GM18520 (cell line): ENCODE data around the gene ARHGEF3.
A peak's percentile ranks its signal among the peaks of the same experiment; 100 is the strongest.

ENCODE experiments used
- ATAC-seq: cut with Tn5 transposase; IDR thresholded peaks from one replicate; pipeline ENCODE4 v1.9.1; 2021; ENCODE audit not compliant: unreplicated experiment

The ARHGEF3 gene, protein sequence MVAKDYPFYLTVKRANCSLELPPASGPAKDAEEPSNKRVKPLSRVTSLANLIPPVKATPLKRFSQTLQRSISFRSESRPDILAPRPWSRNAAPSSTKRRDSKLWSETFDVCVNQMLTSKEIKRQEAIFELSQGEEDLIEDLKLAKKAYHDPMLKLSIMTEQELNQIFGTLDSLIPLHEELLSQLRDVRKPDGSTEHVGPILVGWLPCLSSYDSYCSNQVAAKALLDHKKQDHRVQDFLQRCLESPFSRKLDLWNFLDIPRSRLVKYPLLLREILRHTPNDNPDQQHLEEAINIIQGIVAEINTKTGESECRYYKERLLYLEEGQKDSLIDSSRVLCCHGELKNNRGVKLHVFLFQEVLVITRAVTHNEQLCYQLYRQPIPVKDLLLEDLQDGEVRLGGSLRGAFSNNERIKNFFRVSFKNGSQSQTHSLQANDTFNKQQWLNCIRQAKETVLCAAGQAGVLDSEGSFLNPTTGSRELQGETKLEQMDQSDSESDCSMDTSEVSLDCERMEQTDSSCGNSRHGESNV

DNA sequence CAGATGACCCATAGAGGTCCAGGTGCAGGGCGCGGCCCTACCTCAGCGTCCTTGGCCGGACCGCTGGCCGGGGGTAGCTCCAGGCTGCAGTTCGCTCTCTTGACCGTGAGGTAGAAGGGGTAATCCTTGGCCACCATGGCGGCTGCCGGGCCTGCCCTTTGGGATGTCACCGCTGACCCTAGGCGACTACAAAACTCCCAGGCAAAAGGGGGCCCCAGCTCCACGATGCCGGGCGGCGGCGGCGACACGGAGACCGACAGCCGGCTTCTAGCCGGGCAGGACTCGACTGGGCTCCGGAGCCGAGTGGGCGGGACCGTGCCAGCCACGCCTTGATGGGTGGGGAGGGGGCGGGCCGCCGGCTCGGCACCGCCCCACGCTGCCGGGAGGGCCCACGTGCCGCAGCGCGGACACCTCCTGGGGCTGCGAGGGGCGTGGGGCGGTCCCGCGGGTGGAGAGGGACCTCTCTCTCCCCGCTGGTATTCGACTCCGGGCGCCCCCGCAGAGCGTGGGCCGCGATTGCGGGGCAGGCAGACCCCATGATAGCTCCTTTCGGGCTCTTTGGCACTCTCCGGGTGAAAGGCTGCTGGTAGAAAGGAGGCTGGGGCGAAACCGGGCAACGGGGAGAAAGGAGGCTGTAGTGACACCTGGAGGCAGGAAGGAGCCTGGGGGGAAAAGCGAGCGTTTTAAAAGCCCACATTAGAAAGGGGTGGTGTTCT lies at the start of gene ARHGEF3:
TSS of gene ARHGEF3 (minus strand) at position 288 of the 716 bp plus-strand sequence. CDS start at position 137, 151 bp downstream.
- peak; percentile 65 for ATAC-seq

DNA sequence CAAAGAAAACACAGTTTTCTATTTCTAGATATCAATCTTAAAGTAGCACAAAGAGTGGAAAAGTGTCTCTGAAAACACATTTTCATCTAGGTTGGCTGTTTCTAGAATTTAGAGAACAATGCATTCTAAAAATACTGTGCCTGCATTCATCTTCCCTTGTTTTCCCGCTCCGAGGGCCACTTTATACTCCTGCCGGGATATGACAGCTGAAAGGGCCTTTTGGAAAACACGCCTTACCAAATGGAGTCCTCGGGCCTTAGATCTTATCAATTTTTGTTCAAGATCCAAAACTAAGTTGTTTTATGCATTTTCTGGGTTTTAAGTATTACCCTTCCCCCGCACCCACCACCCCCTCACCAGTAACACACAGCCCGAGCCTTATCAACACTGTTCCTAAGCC lies 47.9 kb upstream of the ARHGEF3 start:
- no peak for ATAC-seq

DNA sequence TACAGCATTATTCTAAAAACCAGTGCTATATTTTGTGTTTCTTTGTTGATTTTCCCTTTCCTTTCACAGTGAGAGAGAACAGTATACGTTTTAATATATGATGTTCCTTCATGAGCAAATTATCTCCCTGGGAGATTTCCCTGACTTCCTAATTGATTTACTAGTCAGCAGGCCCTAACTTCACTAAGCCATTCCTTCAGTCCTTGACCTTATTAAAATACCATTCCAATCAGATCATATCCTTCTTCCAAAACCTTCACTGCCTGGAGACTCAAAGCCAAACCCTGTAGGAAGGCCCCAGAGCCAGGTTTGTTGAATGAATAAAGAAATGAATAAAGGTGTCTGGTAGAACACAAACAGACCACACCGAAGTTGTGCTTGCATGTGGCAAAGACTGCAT lies 43.8 kb upstream of the ARHGEF3 start:
- ATAC-seq: no peak

DNA sequence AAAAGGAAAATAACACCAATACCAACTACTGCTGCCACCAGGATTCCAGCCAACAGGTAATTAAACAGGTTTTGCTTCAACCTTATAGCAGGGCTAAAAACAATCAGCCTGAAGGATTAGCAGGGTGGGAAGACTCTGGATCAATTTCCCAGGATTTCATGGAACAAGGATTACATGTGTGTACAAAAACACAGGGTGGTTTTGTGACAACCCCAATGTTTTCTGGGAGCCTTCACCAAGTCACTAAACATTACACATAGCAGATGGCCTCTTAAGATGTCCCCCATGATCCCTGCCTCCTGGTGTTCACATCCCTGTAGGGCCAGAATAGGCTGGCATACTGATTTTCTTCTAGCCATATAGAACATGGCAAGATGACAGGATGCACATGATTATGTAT lies 42.8 kb upstream of the ARHGEF3 start:
- ATAC-seq: no peak

DNA sequence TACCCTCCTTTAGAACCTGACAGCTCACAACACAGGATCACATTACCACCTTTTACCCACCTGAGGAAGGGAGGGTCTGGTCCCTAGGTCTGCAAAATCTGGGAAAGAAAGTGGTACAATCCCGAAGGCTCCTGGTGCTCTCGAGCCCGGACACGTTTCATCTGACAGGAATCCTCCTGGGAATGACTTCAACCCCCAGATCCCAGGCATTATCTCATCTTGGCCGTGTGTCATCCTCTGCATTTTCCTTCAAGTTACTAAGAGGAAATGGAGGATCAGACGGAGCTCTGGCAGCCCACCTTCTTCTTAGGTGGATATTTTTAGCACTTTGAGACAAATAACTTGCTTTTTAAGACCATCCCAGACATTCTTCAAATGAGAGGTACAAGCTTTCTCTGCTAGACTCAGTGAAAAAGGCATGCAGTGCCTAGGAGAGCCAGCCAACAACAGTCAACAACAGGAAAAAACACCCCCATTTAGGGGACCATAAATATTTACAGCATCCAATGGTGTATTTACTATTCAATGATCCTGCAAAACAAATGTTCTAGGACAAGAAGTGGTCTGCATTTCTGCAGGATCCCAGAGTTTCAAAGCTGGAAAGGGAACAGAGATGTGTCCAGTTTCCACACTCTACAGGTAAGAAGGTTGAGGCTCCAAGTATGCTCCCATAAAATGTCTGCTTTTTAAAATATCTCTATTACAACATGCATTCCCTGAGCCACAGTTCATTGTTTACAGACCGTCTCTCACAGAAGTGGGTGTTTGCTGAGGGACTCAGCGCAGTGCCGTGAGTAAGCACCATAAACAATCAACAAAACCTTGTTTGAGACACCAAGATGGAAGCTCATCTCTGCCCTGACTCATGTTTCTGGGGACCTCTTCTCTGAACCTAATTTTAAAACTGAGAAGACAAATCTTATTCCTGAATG lies 38.3 kb upstream of the ARHGEF3 start:
- ATAC-seq: no peak

DNA sequence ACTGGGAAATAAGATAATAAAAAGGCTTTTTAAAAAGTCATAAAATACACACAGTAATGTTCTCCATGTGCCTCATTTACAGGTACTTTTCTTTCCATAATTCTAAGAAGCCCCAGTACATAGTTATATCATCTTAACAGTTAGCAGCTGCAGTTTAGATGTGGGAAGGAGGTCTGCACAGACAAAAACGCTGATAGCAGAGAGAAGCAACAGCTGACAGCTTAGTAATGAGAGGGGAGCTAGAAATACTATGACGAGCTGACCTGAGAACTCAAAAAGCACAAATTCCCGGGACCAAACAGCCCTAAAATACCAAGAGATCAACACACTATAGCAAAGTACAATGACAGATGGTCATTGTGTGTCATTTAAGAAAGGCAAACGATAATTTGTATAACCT lies 36.7 kb upstream of the ARHGEF3 start:
- ATAC-seq: no peak

DNA sequence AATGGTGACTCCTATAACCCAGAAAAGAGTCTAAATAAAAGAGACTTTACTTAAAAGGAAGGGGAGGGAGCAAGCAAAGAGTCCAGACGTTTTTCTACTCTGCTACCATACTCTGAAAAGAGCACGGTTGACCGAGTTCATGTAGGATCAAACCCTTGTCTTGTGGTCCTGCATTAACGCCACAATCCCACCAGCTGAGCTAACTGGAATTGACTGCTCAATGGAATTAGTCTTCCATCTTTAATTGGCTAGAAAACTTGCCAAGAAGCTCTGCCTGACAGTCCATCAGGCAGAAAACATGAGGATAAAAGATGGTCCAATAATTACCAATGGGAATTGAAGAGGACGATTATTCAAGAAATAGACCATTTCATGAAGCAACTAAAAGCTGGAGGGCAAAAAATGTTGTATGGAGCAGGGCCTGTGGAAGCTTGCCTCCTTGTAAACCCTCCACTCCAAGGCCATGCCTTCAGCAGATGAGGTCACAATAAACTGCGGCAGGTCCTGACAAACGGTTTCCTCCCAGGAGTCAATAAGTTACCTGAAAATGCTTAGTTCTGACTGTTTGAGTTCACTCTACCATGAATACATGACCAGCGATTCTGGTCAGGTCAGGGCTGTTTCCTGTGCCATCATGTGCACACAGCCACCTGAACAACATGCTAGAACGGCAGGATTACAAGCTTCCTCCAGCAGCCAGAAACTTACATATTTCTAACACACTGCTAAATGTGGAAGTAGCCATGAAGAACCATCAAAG lies 35.6 kb upstream of the ARHGEF3 start:
- ATAC-seq: no peak

DNA sequence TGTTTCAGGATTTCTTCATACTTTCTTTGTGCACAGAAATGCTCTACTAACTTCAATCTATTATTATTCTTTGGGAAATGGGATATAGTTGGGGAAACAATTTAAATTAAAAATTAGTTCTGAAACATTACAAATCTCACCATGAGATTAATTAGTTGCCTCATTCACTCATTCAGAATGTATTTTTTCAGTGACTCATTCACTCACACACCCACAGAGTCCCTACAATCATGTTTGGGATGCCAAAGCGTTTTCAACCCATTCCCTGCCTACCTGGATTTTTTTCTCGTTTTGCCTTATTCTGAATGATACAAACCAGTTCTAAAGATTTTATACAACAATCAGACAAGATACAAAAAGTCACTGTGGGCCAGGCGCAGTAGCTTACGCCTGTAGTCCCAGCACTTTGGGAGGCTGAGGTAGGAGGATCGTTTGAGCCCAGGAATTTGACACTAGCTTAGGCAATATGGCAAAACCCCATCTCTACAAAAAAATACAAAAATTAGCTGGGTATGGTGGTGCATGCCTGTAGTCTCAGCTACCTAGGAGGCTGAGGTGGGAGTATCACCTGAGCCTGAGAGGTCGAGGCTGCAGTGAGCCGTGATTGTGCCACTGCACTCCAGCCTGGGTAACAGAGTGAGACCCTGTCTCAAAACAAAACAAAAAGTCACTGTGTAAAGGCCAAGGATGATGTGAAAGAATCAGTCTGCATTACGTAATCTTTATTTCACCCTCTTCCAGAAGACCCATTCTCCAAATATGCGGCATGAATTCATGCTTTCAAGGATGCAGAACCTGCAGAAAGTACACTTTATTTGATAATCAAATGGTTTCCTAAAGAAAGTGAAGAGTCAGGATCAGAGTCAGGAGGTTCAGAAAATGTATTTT lies 34.8 kb upstream of the ARHGEF3 start:
- ATAC-seq: no peak

DNA sequence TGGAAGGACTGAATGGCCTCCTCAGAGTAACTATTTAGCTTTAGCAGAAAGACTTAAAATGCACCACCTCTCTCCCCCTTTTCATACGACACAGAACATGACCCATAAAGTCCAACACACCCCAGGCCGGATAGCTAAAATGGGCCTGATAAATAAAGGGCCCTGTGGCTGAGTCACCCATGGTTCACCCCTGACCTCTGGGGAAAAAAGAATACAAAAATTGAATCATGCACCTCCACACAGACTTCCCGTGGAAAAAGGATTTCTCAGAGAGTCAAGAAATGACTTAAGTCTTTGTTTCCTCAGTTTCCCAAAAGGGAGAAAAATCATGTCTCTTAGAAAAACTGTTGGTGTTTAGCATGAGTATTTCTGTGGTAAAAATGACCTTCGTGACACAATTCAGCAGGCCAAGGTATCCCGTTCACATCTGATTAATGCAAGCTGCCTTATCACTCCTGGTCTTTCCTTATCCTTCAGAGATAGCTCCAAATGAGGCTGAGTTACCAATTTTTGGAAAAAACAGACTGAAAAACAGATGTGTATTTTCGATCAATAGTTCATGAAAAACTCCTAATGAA lies 34.0 kb upstream of the ARHGEF3 start:
- ATAC-seq: no peak

DNA sequence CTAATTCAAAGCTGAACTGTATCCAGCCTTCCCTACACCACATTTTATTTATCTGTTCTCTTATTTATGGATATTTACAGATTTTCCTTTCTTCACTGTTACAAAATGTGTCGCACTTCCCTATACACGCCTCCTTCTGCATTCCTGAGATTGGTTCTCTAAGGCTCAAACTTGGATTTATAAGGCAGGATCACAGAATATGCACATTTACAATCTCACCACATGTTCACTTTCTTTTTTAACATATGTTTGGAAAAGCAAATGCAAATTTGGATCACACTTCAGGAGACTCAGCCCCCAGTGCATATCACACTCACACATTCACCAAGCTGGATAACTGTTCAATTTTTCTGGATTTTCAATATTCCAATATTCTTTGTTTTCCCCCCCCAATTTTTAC lies 31.8 kb upstream of the ARHGEF3 start:
- no peak for ATAC-seq

DNA sequence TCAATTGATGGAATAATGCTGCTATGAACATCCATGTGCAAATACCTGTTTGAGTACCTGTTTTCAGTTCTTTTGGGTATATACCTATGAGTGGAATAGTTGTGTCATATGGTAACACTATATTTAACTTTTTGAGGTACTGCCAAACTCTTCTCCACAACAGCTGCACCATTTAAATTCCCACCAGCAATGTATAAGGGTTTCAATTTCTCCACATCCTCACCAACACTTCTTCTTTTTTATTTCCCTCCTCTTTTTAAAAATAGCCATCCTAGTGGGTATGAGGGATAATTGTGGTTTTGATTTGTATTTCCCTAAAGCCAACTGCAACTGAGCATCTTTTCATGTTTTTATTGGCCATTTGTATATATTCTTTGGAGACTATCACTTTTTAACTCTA lies 31.3 kb upstream of the ARHGEF3 start:
- ATAC-seq: no peak

DNA sequence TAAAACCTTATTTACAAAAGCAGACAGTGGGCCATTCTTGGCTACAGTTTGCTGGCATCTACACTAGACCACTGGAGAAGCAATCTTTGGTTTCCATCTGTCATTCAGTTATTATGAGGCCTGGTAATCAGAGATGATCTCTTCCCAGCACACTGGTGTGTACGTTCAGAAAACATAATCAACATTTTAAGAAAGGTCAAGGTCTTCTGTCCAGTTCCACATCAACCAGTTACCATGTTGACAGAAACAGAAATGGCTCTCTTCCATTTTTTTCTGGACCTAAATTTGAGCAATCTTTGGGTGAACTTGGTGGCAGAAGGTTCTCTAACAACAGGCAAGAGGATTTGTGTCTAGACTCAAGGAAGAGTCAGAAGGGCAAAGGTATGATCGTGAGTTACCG lies 29.8 kb upstream of the ARHGEF3 start:
- ATAC-seq: no peak

DNA sequence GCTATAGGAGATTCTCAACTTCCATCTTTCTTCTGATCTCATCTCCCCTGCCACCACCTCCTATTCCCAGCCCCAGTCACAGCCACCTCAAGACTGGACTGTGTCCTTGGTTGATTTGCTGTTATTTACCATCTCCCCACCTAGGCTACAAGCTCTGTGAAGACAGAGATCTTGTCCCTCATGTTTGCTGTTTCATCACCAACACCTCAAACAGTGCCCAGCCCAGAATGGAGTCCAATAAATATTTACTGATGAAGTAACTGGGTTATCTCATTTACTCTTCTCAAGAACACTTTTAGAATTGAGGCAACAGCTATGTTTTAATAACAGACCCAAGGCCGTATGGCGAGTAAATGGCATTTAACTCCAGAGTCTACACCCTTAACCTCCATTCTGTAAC lies 29.1 kb upstream of the ARHGEF3 start:
- no peak for ATAC-seq

DNA sequence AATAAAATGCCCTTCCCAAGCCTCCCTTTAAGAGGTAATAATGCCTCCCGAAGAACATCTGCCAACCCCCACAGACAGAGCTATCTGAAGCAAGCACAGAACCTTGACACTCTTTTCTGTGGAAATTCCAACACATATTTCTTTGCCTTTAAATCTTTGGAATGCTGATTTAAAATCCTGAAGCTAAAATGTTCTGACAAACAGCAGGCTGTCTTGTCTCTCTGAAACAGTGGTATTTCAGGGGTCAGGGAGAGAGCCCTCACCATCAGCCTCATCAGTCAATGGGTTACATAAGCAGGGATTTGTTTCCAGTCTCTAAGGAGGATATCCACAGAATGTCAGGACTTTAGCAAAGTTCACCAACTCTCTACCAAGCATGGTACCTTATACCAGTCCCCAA lies 27.8 kb upstream of the ARHGEF3 start:
- no peak for ATAC-seq

DNA sequence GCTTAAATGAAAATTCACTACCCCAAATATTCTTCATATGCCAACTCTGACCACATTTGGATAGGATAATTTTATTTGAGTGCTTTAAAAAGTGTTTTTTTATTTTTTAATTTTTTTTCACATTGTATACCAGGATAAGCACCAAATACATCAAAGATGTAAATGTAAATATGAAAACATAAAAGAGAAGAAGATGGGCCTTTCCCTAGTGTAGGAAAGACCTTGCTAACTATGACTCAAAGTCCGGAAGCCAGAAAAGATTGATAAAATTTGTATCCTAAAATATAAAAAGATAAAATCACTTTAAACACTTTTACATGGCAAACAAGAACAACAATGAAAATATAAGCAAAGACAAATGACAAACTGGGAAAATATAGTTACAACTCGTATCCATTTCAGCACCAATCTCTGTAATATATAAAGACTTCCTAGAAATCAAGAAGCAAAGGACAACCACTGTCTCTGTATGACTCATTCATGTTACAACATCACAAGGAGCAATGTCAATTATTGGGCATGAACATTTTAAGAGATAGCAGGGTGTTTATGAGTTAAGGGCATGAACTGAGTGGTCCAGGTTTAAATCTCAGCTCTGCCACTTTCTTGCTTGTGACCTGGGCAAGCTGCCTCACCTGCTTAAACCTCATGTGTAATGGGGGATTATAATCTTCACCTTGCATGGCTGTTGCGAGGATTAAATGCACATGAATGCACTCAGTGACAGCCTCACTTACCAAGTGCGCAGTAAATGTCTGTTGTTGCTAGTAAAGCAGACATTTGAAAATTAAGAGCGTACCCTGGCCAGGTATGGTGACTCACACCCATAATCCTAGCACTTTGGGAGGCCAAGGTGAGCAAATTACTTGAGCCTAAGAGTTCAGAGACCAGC lies 25.3 kb upstream of the ARHGEF3 start:
- ATAC-seq: no peak

DNA sequence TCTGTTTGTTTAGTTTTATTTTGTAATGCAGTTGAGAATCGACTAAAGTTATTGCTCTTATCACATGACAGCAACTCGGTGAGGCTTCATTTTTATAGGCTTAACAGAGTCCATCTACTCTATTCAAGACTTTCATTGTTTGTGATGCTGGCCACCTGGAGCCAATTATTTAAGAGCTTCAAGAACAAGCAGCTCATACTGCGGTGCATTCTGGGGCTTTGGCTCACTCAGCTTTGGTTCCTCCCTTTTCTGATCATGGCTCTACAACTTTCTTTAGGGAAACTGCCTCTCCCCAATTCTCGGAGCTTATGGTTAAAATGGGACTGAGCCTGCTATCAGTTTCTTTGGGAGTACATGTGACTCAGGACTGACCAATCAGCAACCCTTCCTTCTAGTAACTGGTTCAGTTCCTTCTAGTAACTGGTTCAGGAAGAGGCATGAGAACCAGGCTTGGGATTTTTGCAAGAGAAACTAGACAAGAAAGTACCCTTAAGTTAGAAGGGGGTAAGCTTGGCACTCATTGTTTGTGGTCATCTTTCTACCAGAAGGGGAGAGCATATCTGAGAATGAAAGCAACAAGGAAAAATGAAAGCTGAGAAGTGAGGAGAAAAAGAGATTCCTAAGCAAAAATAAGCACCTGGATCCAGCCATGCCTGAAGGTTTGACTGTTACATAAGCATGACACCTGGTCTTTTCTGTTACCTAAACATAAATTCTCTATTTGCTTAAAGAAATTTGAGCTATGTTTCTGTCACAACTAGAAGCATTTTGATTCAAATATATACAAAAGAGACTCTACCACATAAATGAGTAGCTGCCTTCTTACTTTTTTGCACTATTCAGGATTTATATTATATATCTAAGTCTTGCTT lies 24.1 kb upstream of the ARHGEF3 start:
- ATAC-seq: no peak
